Left lobe of liver (tissue), 2 donors: ENCODE measurements around the gene TUBB4A. TPM values are rescaled to one million over a fixed set of nuclear protein-coding genes. Genes with fewer than 3 reads are reported as not detected.
"Not testable (repeated sequence)": the region's sequence is repeated elsewhere in the genome, so short reads cannot be mapped to it uniquely, and the experiment has no call there.

ENCODE experiments used
- ATAC-seq: fragments of 200-7000 bp; cut with Tn5 transposase; one replicate; pipeline ENCODE4 v1.9.1; 2020; ENCODE audit warnings: mild to moderate bottlenecking, moderate library complexity
- DNase-seq: peaks from one replicate; pipeline ENCODE4 v3.0.0-alpha.2; 2020; ENCODE audit warnings: low spot score
- total RNA-seq: library from RNA; stranded (reverse); gene quantifications from one replicate; pipeline ENCODE4 v1.2.1, GENCODE V29; 2021
- donor health status: DM: no; HTN: no; CAD: no; lungs with moderate emphysema.
- donor health status: DM: no; HTN: yes; CAD: no.

Gene TUBB4A
- 0.70 TPM for total RNA-seq

GRCh38 chr19:6501740-6502648, at the start of gene TUBB4A:
Gene TUBB4A, minus strand, starts transcription at chr19:6502309. Its CDS starts 97 bp downstream, at chr19:6502212.
- DNase-seq: no peak
- peak; percentile 55 for ATAC-seq

GRCh38 chr19:6551091-6551490, 49.0 kb upstream of the TUBB4A start:
- ATAC-seq (no peak), DNase-seq (no peak)

GRCh38 chr19:6550679-6551078, 48.6 kb upstream of the TUBB4A start:
- ATAC-seq, DNase-seq: not testable (repeated sequence)

- no peak for ATAC-seq
- DNase-seq: no peak
Observed at GRCh38 chr19:6543866-6544347, 41.8 kb upstream of the TUBB4A start.

GRCh38 chr19:6540918-6541689, 39.0 kb upstream of the TUBB4A start:
- DNase-seq: no peak
- no peak for ATAC-seq

- ATAC-seq: no peak
- DNase-seq: no peak
Observed at GRCh38 chr19:6539514-6539913, 37.4 kb upstream of the TUBB4A start.

GRCh38 chr19:6535558-6536137, 33.5 kb upstream of the TUBB4A start:
- no peak for ATAC-seq
- DNase-seq: no peak

- no peak for DNase-seq
- no peak for ATAC-seq
Observed at GRCh38 chr19:6534451-6535093, 32.5 kb upstream of the TUBB4A start.

- DNase-seq (no peak), ATAC-seq (no peak)
Observed at GRCh38 chr19:6533746-6534418, 31.8 kb upstream of the TUBB4A start.

GRCh38 chr19:6533000-6533328, 30.9 kb upstream of the TUBB4A start:
- ATAC-seq: no peak

GRCh38 chr19:6532244-6532999, 30.3 kb upstream of the TUBB4A start:
- no peak for DNase-seq

More at GRCh38 chr19:6533000-6533328, 30.9 kb upstream of the TUBB4A start:
- DNase-seq: no peak

GRCh38 chr19:6531956-6532243, 29.8 kb upstream of the TUBB4A start:
- ATAC-seq (no peak), DNase-seq (no peak)

More at GRCh38 chr19:6532244-6532999, 30.3 kb upstream of the TUBB4A start:
- no peak for ATAC-seq

- DNase-seq: no peak
- no peak for ATAC-seq
Observed at GRCh38 chr19:6531163-6531955, 29.2 kb upstream of the TUBB4A start.

GRCh38 chr19:6530386-6531162, 28.5 kb upstream of the TUBB4A start, which contains the start of gene TNFSF9:
Gene TNFSF9, plus strand, starts transcription at chr19:6531026. Its CDS starts 11 bp downstream, at chr19:6531037.
- ATAC-seq: peak; percentile 93
- DNase-seq: peak; percentile 81

GRCh38 chr19:6529937-6530385, 27.9 kb upstream of the TUBB4A start:
- ATAC-seq (no peak), DNase-seq (no peak)

- ATAC-seq: no peak
- no peak for DNase-seq
Observed at GRCh38 chr19:6529351-6529750, 27.2 kb upstream of the TUBB4A start.

GRCh38 chr19:6528544-6529121, 26.5 kb upstream of the TUBB4A start:
- no peak for DNase-seq
- ATAC-seq: no peak
